Activated naive CD8-positive, alpha-beta T cell treated with anti-CD3 and anti-CD28 coated beads, Interleukin-2, amount 50 U/mL, for 24 hours (primary cell): ENCODE measurements around the gene SPRR1A.

Experiments used
- ATAC-seq: fragments of 150-1000 bp; cut with Tn5 transposase; one replicate; pipeline ENCODE4 v1.10.0; 2021
- DNase-seq: peaks from one replicate; pipeline ENCODE4 v3.0.0; 2021
- H3K27ac Mint-ChIP-seq: one replicate; pipeline ENCODE4 v1.8.0; 2021; ENCODE audit warnings: mild to moderate bottlenecking, mixed read lengths
- H3K27me3 Mint-ChIP-seq: one replicate; pipeline ENCODE4 v1.8.0; 2021; ENCODE audit warnings: mixed read lengths
- H3K36me3 Mint-ChIP-seq: one replicate; pipeline ENCODE4 v1.8.0; 2021; ENCODE audit warnings: low read depth, mixed read lengths
- H3K4me1 Mint-ChIP-seq: one replicate; pipeline ENCODE4 v1.8.0; 2021; ENCODE audit warnings: mixed read lengths
- H3K4me3 Mint-ChIP-seq: one replicate; pipeline ENCODE4 v1.8.0; 2021; ENCODE audit warnings: mild to moderate bottlenecking, moderate library complexity, mixed read lengths
- H3K9me3 Mint-ChIP-seq: one replicate; pipeline ENCODE4 v1.8.0; 2021; ENCODE audit warnings: mixed read lengths

Gene SPRR1A

GRCh38 chr1:152983743-152984142 lies at the start of gene SPRR1A:
Gene SPRR1A, plus strand, starts transcription at chr1:152984081. Its CDS starts 1,150 bp downstream, at chr1:152985231.
- Mint-ChIP-seq H3K4me3 (no peak within 1 kb of the TSS), H3K27ac (no peak within 1 kb of the TSS), H3K36me3 (no peaks in the 10 kb centered on the region), H3K9me3 (no peaks in the 10 kb centered on the region), H3K27me3 (peaks cover 19% of the 10 kb centered on the region), H3K4me1 (no peaks in the 10 kb centered on the region)
- DNase-seq: no peak
- no peak for ATAC-seq

- Mint-ChIP-seq H3K4me3 (no peak overlapping the region), H3K27ac (no peak overlapping the region), H3K36me3 (no peaks in the 10 kb centered on the region), H3K27me3 (peaks cover 4% of the 10 kb centered on the region), H3K4me1 (no peaks in the 10 kb centered on the region), H3K9me3 (no peaks in the 10 kb centered on the region)
- ATAC-seq: no peak
- no peak for DNase-seq
Observed at GRCh38 chr1:152940614-152941013, 43.3 kb upstream of the SPRR1A start.

- H3K27ac Mint-ChIP-seq: no peak overlapping the region
- ATAC-seq: no peak
- no peaks in the 10 kb centered on the region for H3K9me3 Mint-ChIP-seq
- DNase-seq: no peak
- H3K36me3 Mint-ChIP-seq: no peaks in the 10 kb centered on the region
- no peaks in the 10 kb centered on the region for H3K4me1 Mint-ChIP-seq
- H3K4me3 Mint-ChIP-seq: no peak overlapping the region
- H3K27me3 Mint-ChIP-seq: peaks cover 4% of the 10 kb centered on the region
Observed at GRCh38 chr1:152941037-152941711, 42.7 kb upstream of the SPRR1A start.

- Mint-ChIP-seq H3K4me3 (no peak overlapping the region), H3K4me1 (no peaks in the 10 kb centered on the region), H3K27ac (no peak overlapping the region), H3K9me3 (no peaks in the 10 kb centered on the region), H3K36me3 (no peaks in the 10 kb centered on the region), H3K27me3 (peaks cover 5% of the 10 kb centered on the region)
- DNase-seq (no peak), ATAC-seq (no peak)
Observed at GRCh38 chr1:152942161-152942560, 41.7 kb upstream of the SPRR1A start.

- Mint-ChIP-seq H3K9me3 (no peaks in the 10 kb centered on the region), H3K27ac (no peak overlapping the region), H3K27me3 (peaks cover 6% of the 10 kb centered on the region), H3K4me3 (no peak overlapping the region), H3K4me1 (no peaks in the 10 kb centered on the region), H3K36me3 (no peaks in the 10 kb centered on the region)
- DNase-seq (no peak), ATAC-seq (no peak)
Observed at GRCh38 chr1:152946248-152946647, 37.6 kb upstream of the SPRR1A start.

GRCh38 chr1:152946651-152947256 lies 37.1 kb upstream of the SPRR1A start, which contains the start of gene SPRR5:
Gene SPRR5, plus strand, starts transcription at chr1:152947206. Its CDS starts 1,349 bp downstream, at chr1:152948555.
- no peaks in the 10 kb centered on the region for H3K36me3 Mint-ChIP-seq
- H3K27ac Mint-ChIP-seq: no peak within 1 kb of the TSS
- peaks cover 6% of the 10 kb centered on the region for H3K27me3 Mint-ChIP-seq
- DNase-seq: no peak
- no peak for ATAC-seq
- no peaks in the 10 kb centered on the region for H3K4me1 Mint-ChIP-seq
- H3K9me3 Mint-ChIP-seq: no peaks in the 10 kb centered on the region
- no peak within 1 kb of the TSS for H3K4me3 Mint-ChIP-seq

- ATAC-seq (no peak), DNase-seq (no peak)
- Mint-ChIP-seq H3K36me3 (no peaks in the 10 kb centered on the region), H3K27ac (no peak overlapping the region), H3K27me3 (peaks cover 4% of the 10 kb centered on the region), H3K4me1 (no peaks in the 10 kb centered on the region), H3K4me3 (no peak overlapping the region), H3K9me3 (peaks cover 4% of the 10 kb centered on the region)
Observed at GRCh38 chr1:152951711-152952110, 32.2 kb upstream of the SPRR1A start.

- ATAC-seq: no peak
- no peaks in the 10 kb centered on the region for H3K4me1 Mint-ChIP-seq
- no peak overlapping the region for H3K27ac Mint-ChIP-seq
- H3K4me3 Mint-ChIP-seq: no peak overlapping the region
- H3K9me3 Mint-ChIP-seq: peaks cover 4% of the 10 kb centered on the region
- DNase-seq: no peak
- H3K36me3 Mint-ChIP-seq: no peaks in the 10 kb centered on the region
- peaks cover 3% of the 10 kb centered on the region for H3K27me3 Mint-ChIP-seq
Observed at GRCh38 chr1:152953761-152954160, 30.1 kb upstream of the SPRR1A start.

GRCh38 chr1:152954436-152954835 lies 29.4 kb upstream of the SPRR1A start:
- Mint-ChIP-seq H3K27ac (no peak overlapping the region), H3K9me3 (peaks cover 4% of the 10 kb centered on the region), H3K36me3 (no peaks in the 10 kb centered on the region), H3K4me3 (no peak overlapping the region), H3K4me1 (no peaks in the 10 kb centered on the region), H3K27me3 (peaks cover 3% of the 10 kb centered on the region)
- ATAC-seq (no peak), DNase-seq (no peak)

- Mint-ChIP-seq H3K36me3 (no peaks in the 10 kb centered on the region), H3K4me3 (no peak overlapping the region), H3K27ac (no peak overlapping the region), H3K4me1 (no peaks in the 10 kb centered on the region), H3K9me3 (peaks cover 4% of the 10 kb centered on the region), H3K27me3 (no peaks in the 10 kb centered on the region)
- no peak for DNase-seq
- ATAC-seq: no peak
Observed at GRCh38 chr1:152957561-152957960, 26.3 kb upstream of the SPRR1A start.

GRCh38 chr1:152959273-152959672 lies 24.6 kb upstream of the SPRR1A start:
- DNase-seq: no peak
- Mint-ChIP-seq H3K4me3 (no peak overlapping the region), H3K36me3 (no peaks in the 10 kb centered on the region), H3K27me3 (no peaks in the 10 kb centered on the region), H3K4me1 (no peaks in the 10 kb centered on the region), H3K27ac (no peak overlapping the region), H3K9me3 (peaks cover 4% of the 10 kb centered on the region)
- no peak for ATAC-seq

- H3K4me3 Mint-ChIP-seq: no peak overlapping the region
- DNase-seq: no peak
- peaks cover 2% of the 10 kb centered on the region for H3K9me3 Mint-ChIP-seq
Observed at GRCh38 chr1:152959801-152960451, 24.0 kb upstream of the SPRR1A start.

GRCh38 chr1:152960452-152961044 lies 23.3 kb upstream of the SPRR1A start:
- Mint-ChIP-seq H3K27ac (no peak overlapping the region), H3K36me3 (no peaks in the 10 kb centered on the region), H3K9me3 (no peaks in the 10 kb centered on the region), H3K4me1 (no peaks in the 10 kb centered on the region), H3K4me3 (no peak overlapping the region), H3K27me3 (no peaks in the 10 kb centered on the region)
- ATAC-seq (no peak), DNase-seq (no peak)

More at GRCh38 chr1:152959801-152960451, 24.0 kb upstream of the SPRR1A start:
- no peak for ATAC-seq
- H3K4me1 Mint-ChIP-seq: no peaks in the 10 kb centered on the region
- no peaks in the 10 kb centered on the region for H3K27me3 Mint-ChIP-seq
- no peak overlapping the region for H3K27ac Mint-ChIP-seq
- no peaks in the 10 kb centered on the region for H3K36me3 Mint-ChIP-seq

GRCh38 chr1:152961226-152961891 lies 22.5 kb upstream of the SPRR1A start:
- Mint-ChIP-seq H3K9me3 (no peaks in the 10 kb centered on the region), H3K27ac (no peak overlapping the region), H3K36me3 (no peaks in the 10 kb centered on the region), H3K27me3 (no peaks in the 10 kb centered on the region), H3K4me3 (no peak overlapping the region), H3K4me1 (no peaks in the 10 kb centered on the region)
- ATAC-seq: no peak
- no peak for DNase-seq
